Stimulated activated CD8-positive, alpha-beta memory T cell treated with anti-CD3 and anti-CD28 coated beads, Interleukin-15, amount 100 ng/mL, for 1 hour (primary cell): ENCODE results near the gene CFAP161.
"Not testable (repeated sequence)": the region's sequence is repeated elsewhere in the genome, so short reads cannot be mapped to it uniquely, and the experiment has no call there.

Source experiments
- DNase-seq: peaks from one replicate; pipeline ENCODE4 v3.0.0-alpha.2; 2020; ENCODE audit warnings: low read depth

The CFAP161 gene

GRCh38 chr15:81107889-81108288 is 26.2 kb upstream of the CFAP161 start:
- DNase-seq: no peak

GRCh38 chr15:81108427-81108826 is 25.6 kb upstream of the CFAP161 start:
- no peak for DNase-seq

DNA sequence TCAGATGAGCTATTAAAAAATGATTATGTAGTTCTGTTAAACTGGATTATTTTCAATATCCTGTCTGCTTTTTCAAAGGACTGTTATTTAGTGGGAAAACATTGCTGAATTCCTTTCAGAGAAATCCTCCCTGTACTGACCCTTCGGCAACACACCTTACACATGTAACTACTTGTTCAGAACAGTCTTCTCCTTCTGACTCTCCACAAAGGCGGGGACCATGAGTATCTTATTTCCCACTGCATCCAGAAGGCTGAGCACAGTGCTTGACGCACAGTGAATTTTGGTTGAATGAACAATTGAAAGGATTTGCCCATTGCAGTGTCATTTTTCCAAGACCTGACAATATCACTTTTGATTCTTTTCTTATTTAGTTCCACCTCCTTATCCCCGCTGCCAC is 23.1 kb upstream of the CFAP161 start:
- DNase-seq: no peak

- no peak for DNase-seq
Measured at GRCh38 chr15:81111510-81112470, 22.3 kb upstream of the CFAP161 start.

DNA sequence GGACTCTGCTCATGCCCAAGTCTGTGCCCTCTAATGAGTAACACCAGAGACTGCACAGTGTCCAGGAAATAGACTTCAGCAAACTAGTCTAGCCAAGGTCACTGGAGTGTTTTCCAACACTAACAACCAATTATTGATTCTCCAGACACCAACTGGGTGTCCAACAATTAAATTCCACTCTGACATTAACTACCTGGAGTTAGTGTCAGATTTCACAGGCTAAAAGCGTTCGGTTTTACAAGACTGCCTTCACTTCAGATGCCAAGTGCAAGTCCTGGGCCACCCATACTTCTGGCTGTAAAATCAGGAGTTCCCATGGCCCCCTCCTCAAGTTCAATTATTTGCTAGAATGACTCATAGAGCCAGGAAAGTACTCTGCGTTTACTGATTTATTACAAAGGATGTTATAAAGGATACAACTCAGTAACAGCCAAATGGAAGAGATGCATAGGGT is 20.8 kb upstream of the CFAP161 start:
- DNase-seq: no peak

DNA sequence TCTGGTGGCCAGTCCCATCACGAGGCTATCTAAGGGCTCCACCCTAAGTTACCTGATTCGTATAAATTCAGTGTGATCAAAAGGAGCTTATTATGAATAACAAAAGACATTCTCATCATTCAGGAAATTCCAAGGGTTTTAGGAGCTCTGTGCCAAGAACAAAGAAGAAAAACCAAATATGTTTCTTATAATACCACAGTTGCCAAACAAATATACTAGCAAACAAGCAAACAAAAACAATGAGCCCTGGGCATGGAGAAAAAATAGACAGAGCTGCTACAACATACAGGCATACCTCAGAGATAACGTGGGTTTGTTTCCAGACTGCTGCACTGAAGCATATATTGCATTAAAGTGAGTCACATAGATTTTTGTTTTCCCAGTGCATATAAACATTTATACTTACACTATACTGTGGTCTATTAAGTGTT is 20.2 kb upstream of the CFAP161 start:
- DNase-seq: no peak

DNA sequence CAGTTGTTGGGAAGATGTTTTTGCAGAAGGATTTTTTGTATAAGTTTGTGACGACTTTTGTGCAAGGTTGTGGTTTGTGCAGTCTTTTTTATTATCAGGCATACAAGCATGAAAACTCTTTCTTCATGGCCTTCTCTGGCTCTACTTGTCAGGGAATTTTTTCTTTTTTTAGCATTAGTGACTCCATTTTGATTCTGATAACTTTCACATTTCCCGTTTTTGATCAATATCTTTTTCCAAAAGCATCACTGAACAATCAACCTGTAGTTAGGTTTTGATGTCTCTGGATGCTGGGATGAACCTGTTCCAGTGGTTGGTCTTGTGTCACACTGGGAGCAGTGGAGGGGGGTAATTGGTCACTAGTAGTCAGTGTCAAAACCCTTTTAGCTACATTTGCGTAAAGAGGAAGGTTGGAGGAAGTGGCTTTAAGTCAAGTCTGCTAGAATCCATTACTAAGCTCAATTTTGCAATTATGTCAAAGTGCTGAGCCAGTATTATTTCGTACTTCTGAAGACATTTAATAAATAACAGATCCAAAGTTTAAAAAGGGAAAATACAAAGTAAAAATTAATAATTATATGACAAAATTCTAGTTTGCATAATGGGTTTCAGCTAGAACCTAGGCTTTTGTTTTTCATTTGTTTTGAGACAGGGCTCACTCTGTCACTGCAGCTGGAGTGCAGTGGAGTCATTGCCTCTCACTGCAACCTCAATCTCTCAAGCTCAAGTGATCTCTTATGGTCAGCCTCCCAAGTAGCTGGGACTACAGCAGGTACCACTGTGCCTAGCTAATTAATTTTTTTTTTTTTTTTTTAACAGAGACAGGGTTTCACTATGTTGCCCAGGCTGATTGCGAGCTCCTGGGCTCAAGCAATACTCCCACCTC is 18.8 kb upstream of the CFAP161 start:
- no peak for DNase-seq

- DNase-seq: no peak
Measured at GRCh38 chr15:81117136-81117535, 16.9 kb upstream of the CFAP161 start.

DNA sequence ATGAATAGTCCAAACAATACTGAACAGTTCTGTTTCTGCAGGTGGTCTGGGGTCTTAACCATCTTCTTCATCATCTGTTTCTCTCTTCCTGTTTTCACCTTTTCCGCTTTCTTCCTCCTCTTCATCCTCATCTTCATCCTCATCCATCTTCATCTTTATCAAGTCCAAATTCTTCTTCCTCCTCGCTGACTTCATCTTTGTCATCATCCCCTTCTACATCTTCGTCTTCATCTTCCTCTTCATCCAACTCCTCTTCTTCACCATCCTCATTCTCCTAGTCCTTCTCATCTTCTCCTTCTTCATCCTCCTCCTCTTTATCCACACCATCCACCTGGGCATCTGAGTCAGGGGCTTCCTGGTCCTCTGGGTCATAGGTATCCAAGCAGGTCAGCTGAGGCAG is 16.5 kb upstream of the CFAP161 start:
- DNase-seq: no peak

DNA sequence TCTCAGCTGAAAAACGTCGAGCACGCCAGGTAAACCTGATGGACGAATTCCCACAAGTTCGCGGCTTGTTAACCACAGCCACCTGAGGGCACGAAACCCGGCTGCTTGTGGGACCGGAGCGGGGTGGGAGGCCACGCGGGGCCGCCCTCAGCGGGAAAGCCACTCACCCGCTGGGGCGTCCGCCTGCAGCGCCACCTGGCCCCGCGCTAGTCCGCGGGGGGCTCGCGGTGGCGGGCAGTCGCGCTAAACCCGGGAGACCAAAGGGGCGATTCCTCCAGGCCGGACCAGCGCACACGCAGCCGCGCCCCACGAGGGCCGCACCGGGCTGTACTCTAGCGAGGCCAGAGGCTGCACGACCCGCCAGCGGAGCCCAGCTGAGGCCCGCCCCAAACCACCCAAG is 15.7 kb upstream of the CFAP161 start:
- DNase-seq: no peak

DNA sequence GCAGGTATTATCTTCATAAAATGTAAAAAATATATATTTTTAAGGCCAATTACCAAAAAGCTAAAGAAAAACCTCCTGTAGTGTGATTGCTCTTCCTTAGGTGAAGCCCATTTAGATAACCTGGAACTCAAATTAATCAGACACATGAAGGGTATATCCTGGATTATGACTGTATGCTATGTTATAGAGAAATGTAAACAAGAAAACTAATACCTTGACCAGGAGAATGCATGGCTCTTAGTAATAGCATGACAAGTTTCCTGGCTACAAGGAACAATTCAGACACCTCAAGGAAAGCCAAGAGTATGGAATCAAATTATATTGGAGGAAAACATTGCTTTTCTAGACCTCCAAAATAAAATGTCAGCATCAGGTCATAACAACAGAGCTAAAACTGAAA is 14.0 kb upstream of the CFAP161 start:
- DNase-seq: no peak

GRCh38 chr15:81126892-81127291 is 7.2 kb upstream of the CFAP161 start:
- DNase-seq: no peak

GRCh38 chr15:81141478-81141877 is 7.4 kb downstream of the CFAP161 start:
- not testable (repeated sequence) for DNase-seq

GRCh38 chr15:81146006-81146405 is 11.9 kb downstream of the CFAP161 start:
- DNase-seq: no peak

DNA sequence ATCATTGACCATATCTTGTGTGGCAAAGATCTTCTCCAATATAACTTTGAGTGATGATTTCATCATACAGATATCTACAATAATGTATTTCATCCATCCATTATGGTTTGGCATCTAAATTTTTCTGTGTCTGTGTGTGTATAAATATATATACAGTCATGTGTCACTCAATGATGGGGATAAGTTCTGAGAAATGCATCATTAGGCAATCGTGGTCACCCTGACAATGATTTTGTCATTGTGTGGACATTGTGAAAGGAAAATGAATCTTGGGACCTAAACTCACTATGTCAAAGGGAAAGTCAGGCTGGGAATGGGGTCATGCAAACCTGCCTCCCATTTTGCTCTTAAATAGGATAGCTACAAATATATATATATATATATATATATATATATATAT is 12.4 kb downstream of the CFAP161 start:
- no peak for DNase-seq

DNA sequence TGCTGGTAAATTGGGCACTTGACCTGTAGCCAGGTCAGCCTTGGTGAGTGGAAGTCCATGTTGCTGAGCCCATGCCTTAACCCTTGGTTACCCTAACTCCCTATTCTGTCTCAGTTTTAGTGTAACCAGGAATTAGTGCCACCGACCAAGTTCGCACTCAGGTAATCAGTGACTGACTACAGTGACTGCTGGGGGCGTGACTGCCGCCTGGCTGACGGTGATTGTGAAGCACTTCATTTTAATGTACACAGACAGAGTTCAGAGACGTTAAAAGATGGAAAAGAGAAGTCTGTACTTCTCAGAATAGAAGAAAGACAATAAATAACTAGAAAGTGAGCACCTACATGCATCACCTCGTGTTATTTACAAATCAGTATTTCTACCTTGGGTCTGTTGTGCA is 17.3 kb downstream of the CFAP161 start:
- no peak for DNase-seq

DNA sequence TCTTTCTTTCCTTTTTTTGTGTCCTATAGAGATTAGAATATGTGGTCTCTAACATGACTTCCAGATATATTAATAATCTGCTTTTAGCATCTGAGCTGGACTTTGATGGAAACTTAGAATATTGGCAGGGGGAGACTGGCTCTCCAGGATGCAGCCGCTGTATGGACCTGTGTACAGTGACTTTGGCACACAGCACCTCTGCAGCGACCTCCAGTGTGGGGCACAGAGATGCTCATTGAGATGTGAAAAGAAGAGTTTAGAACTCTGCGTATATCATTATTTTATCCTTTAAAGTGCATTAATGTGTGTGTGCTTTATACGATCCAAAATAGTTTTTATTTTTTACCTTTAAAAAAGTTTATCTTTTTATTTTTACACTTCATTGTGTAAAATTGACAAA is 18.3 kb downstream of the CFAP161 start:
- no peak for DNase-seq

- no peak for DNase-seq
Measured at GRCh38 chr15:81152799-81153198, 18.7 kb downstream of the CFAP161 start.

DNA sequence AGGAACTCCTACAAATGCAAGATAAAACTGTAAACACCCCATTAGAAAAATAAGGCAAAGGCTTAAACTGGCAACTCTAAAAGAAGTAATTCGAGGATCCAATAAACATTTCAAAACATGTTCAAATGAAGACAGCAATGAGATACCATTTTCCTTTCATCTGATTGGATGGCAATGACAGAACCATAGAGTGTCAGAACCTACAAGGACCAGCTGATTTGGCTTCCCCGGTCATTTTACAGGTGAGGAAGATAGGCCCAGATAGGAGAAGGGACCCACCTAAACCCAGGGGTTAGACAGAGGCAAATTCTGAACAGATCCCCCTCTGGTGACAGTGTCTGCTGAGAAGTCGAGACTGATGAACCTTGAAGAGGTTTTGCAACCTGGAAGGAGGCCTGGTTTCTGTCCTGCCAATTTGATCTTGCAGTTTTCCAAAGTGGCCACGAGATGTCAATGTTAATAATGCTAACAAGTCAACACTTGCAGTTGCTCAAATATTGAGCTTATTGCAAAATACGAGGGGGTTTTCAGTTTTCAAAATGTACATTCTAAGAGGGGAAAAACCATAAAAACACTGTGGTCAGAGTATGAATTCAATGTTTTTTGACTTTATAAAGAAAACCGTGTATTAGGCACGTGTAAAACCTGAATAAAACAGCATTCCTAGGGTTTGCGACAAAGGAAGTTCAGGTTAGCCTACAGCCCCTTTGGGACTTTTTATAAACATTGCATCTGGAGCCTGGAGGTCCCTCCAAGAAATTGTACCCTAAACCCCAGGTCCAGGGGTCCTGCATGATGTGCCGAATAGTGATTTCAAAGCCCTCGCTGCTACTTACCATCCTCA is 21.5 kb downstream of the CFAP161 start:
- no peak for DNase-seq

DNA sequence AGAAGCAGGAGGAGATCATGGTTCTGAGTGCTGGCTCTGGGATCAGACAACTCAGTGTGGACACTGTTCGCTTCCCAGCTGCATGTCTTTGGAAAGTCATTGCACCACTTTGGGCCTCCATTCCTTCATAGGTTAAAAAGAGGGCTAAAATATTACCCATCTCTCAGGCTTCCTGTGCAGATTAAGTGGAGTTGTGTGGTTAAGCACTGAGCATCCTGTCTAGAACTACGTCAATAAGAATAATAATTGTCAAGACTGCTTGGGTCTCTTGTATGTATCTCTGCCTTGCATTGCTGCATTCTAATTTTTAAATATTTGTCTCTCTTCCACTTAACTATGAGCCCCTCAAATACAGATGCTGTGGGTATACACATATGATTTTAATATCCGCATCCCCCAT is 22.3 kb downstream of the CFAP161 start:
- no peak for DNase-seq

GRCh38 chr15:81157195-81157938 is 23.3 kb downstream of the CFAP161 start:
- DNase-seq: no peak
